WTC11 (cell line): ENCODE measurements around the gene KBTBD3. TPM values are rescaled to one million over a fixed set of nuclear protein-coding genes. Genes with fewer than 3 reads are reported as not detected.
A peak's percentile ranks its signal among the peaks of the same experiment; 100 is the strongest.

Source experiments
- ATAC-seq: fragments of 200-7000 bp; cut with Tn5 transposase; 2 replicates; pipeline ENCODE4 v1.10.0; 2021; ENCODE audit warnings: mild to moderate bottlenecking, moderate library complexity
- CTCF ChIA-PET: fragments of 300-600 bp; sonication (Branson Sonifier 250); formaldehyde crosslinking; loops from one replicate; lab custom pipeline; 2021; ENCODE audit warnings: antibody characterized with exemption; lab: Charles Lee
- POLR2A ChIA-PET: fragments of 350-600 bp; sonication (Branson Sonifier 250); formaldehyde crosslinking; loops from one replicate; lab custom pipeline; 2021; ENCODE audit warnings: antibody characterized with exemption; lab: Charles Lee
- DNase-seq: peaks from one replicate; pipeline ENCODE4 v3.0.0; 2021; ENCODE audit warnings: low spot score
- H3K27ac Mint-ChIP-seq: 2 replicates; pipeline ENCODE4 v1.8.0; 2021; ENCODE audit warnings: mixed read lengths
- H3K27me3 Mint-ChIP-seq: 2 replicates; pipeline ENCODE4 v1.8.0; 2021; ENCODE audit warnings: low read depth, mild to moderate bottlenecking, moderate library complexity, mixed read lengths
- H3K36me3 Mint-ChIP-seq: 2 replicates; pipeline ENCODE4 v1.8.0; 2021; ENCODE audit warnings: mixed read lengths
- H3K4me1 Mint-ChIP-seq: 2 replicates; pipeline ENCODE4 v1.8.0; 2022; ENCODE audit warnings: mixed read lengths
- H3K4me3 Mint-ChIP-seq: 2 replicates; pipeline ENCODE4 v1.8.0; 2021; ENCODE audit warnings: mild to moderate bottlenecking, moderate library complexity, mixed read lengths
- H3K9me3 Mint-ChIP-seq: 2 replicates; pipeline ENCODE4 v1.8.0; 2021; ENCODE audit warnings: mixed read lengths
- AR ChIP-seq: fragments of 250-450 bp; sonication (Bioruptor Pico); IDR thresholded peaks from 2 replicates; pipeline ENCODE4 v1.9.0; 2021; ENCODE audit warnings: mild to moderate bottlenecking
- ARID4B ChIP-seq: sonication (generic); formaldehyde crosslinking; IDR thresholded peaks from 2 replicates; pipeline ENCODE4 v1.8.0; 2023; ENCODE audit warnings: missing genetic modification reagents, mild to moderate bottlenecking, borderline replicate concordance
- CTCF ChIP-seq: fragments of 200-600 bp; IDR thresholded peaks from 2 replicates; pipeline ENCODE4 v1.8.0; 2022; ENCODE audit warnings: antibody characterized with exemption
- ERG ChIP-seq: fragments of 250-450 bp; sonication (Bioruptor Pico); IDR thresholded peaks from 2 replicates; pipeline ENCODE4 v1.8.0; 2021; ENCODE audit warnings: mild to moderate bottlenecking
- GRHL2 ChIP-seq: fragments of 250-450 bp; sonication (Bioruptor Pico); IDR thresholded peaks from 2 replicates; pipeline ENCODE4 v1.8.0; 2022; ENCODE audit warnings: mild to moderate bottlenecking, moderate library complexity; ENCODE audit not compliant: insufficient replicate concordance, severe bottlenecking
- KAT7 ChIP-seq: sonication (generic); formaldehyde crosslinking; IDR thresholded peaks from 2 replicates; pipeline ENCODE4 v1.8.1; 2023; ENCODE audit warnings: missing genetic modification reagents, mild to moderate bottlenecking, borderline replicate concordance
- NFATC4 ChIP-seq: fragments of 250-450 bp; sonication (Bioruptor Pico); IDR thresholded peaks from 2 replicates; pipeline ENCODE4 v1.9.0; 2021; ENCODE audit warnings: mild to moderate bottlenecking
- NR3C1 ChIP-seq: sonication (generic); formaldehyde crosslinking; conservative IDR thresholded peaks from 2 replicates; pipeline ENCODE4 v1.8.1; 2023; ENCODE audit warnings: low read depth, mild to moderate bottlenecking, missing genetic modification reagents
- PREB ChIP-seq: sonication (generic); formaldehyde crosslinking; IDR thresholded peaks from 2 replicates; pipeline ENCODE4 v1.8.1; 2022; ENCODE audit warnings: mild to moderate bottlenecking, missing genetic modification reagents, moderate library complexity, borderline replicate concordance
- SMAD4 ChIP-seq: sonication (generic); formaldehyde crosslinking; IDR thresholded peaks from 2 replicates; pipeline ENCODE4 v1.8.0; 2022; ENCODE audit warnings: mild to moderate bottlenecking, missing genetic modification reagents
- TEAD4 ChIP-seq: sonication (generic); formaldehyde crosslinking; IDR thresholded peaks from 2 replicates; pipeline ENCODE4 v1.8.0; 2022; ENCODE audit warnings: mild to moderate bottlenecking, missing genetic modification reagents
- USF1 ChIP-seq: sonication (generic); formaldehyde crosslinking; IDR thresholded peaks from 2 replicates; pipeline ENCODE4 v1.8.0; 2022; ENCODE audit warnings: mild to moderate bottlenecking, missing genetic modification reagents
- ZNF263 ChIP-seq: sonication (generic); formaldehyde crosslinking; IDR thresholded peaks from 2 replicates; pipeline ENCODE4 v1.8.1; 2022; ENCODE audit warnings: low read depth, mild to moderate bottlenecking, moderate library complexity, missing genetic modification reagents
- ZNF532 ChIP-seq: fragments of 250-450 bp; sonication (Bioruptor Pico); IDR thresholded peaks from 2 replicates; pipeline ENCODE4 v1.9.0; 2021; ENCODE audit warnings: mild to moderate bottlenecking, borderline replicate concordance
- total RNA-seq: library from RNA; stranded (reverse); gene quantifications from 3 replicates; pipeline ENCODE4 v1.2.3, GENCODE V29; 2021

Gene KBTBD3
- total RNA-seq, 1 experiment from 2014 or later: 4.1 TPM

- TF ChIP-seq PREB (CRISPR knock-in tag): no peak
- no peak for TF ChIP-seq ARID4B (CRISPR knock-in tag)
- no peak for TF ChIP-seq ZNF263 (CRISPR knock-in tag)
- TF ChIP-seq USF1 (CRISPR knock-in tag): peak; percentile 21; the same call in 1 of the 2 replicates
- TF ChIP-seq GRHL2 (CRISPR knock-in tag): no peak
- no peak for TF ChIP-seq NR3C1 (CRISPR knock-in tag)
- TF ChIP-seq TEAD4: no peak
Measured at GRCh38 chr11:106076919-106077608, at the start of gene KBTBD3 (continued).

GRCh38 chr11:106121570-106122320, 44.6 kb upstream of the KBTBD3 start:
- no peak overlapping the region for H3K27ac Mint-ChIP-seq
- ATAC-seq (no peak), DNase-seq (no peak)
- H3K9me3 Mint-ChIP-seq: peaks cover 10% of the 10 kb centered on the region
- ChIA-PET CTCF (no interaction called here), POLR2A (no interaction called here)
- H3K27me3 Mint-ChIP-seq: no peaks in the 10 kb centered on the region
- H3K4me3 Mint-ChIP-seq: no peak overlapping the region
- no peaks in the 10 kb centered on the region for H3K36me3 Mint-ChIP-seq
- peaks cover 2% of the 10 kb centered on the region; the same call in 1 of the 2 replicates for H3K4me1 Mint-ChIP-seq
- TF ChIP-seq KAT7 (CRISPR knock-in tag) (no peak), CTCF (no peak), PREB (CRISPR knock-in tag) (no peak), NFATC4 (no peak), SMAD4 (CRISPR knock-in tag) (no peak), ERG (CRISPR knock-in tag) (no peak), AR (no peak), ZNF263 (CRISPR knock-in tag) (no peak), ZNF532 (CRISPR knock-in tag) (no peak)
